SK-N-SH (cell line): ENCODE data around the gene PLA2G4B. TPM values are rescaled to one million over a fixed set of nuclear protein-coding genes. Genes with fewer than 3 reads are reported as not detected.

Experiments
- CTCF ChIA-PET: fragments of 300-600, 350-600 bp; formaldehyde crosslinking; extraction: SDS; loops from one replicate; lab custom pipeline; 2021; lab: Yijun Ruan, JAX
- POLR2A ChIA-PET: fragments of 350-600 bp; sonication (Branson Sonifier 250); formaldehyde crosslinking; extraction: SDS; loops from one replicate; lab custom pipeline; 2020; ENCODE audit warnings: antibody characterized with exemption, inconsistent platforms; lab: Yijun Ruan, JAX
- DNase-seq: peaks from one replicate; pipeline ENCODE4 v3.0.0; 2012
- H2AFZ ChIP-seq: fragments of 200-600 bp; sonication (generic); 2 replicates; pipeline ENCODE4 v1.8.1; 2016; ENCODE audit warnings: antibody characterized with exemption, mild to moderate bottlenecking, low read depth
- H3F3A ChIP-seq: fragments of 200-600 bp; sonication (generic); replicated peaks from 2 replicates; pipeline ENCODE3; 2016; ENCODE audit warnings: antibody characterized with exemption, mild to moderate bottlenecking; ENCODE audit not compliant: insufficient read depth
- H3K27ac ChIP-seq, 2 experiments: fragments of 200-500 bp in 1 of 2; fragments of 200-600 bp in 1 of 2; sonication (Bioruptor generic) in 1 of 2; sonication (generic), shearing (Covaris generic) in 1 of 2; 2 replicates each; pipeline versions ENCODE4 v1.5.1 to v1.6.1; 2014 to 2016; ENCODE audit warnings: low read depth in 2 of 2, inconsistent platforms in 1 of 2, low read length in 1 of 2, mild to moderate bottlenecking in 1 of 2, mixed read lengths in 1 of 2
- H3K27me3 ChIP-seq: fragments of 200-600 bp; sonication (generic), shearing (Covaris generic); 2 replicates; pipeline ENCODE4 v1.6.1; 2016; ENCODE audit warnings: mixed run types; ENCODE audit not compliant: insufficient read depth
- H3K36me3 ChIP-seq, 2 experiments: fragments of 200-500 bp in 1 of 2; fragments of 200-600 bp in 1 of 2; sonication (Bioruptor generic) in 1 of 2; sonication (generic) in 1 of 2; replicated peaks in 1 of 2; 2 replicates each; pipeline versions ENCODE3 to v1.5.1; 2014 to 2016; ENCODE audit warnings: low read length in 1 of 2, mild to moderate bottlenecking in 1 of 2; ENCODE audit not compliant: insufficient read depth in 2 of 2, control insufficient read depth in 1 of 2
- H3K4me1 ChIP-seq, 2 experiments: fragments of 200-500 bp in 1 of 2; fragments of 200-600 bp in 1 of 2; sonication (Bioruptor generic) in 1 of 2; sonication (generic), shearing (Covaris generic) in 1 of 2; 2 replicates each; pipeline versions ENCODE4 v1.5.1 to v1.6.1; 2014 to 2016; ENCODE audit warnings: low read depth in 1 of 2, low read length in 1 of 2, mixed run types in 1 of 2; ENCODE audit not compliant: insufficient read depth in 2 of 2, control insufficient read depth in 1 of 2
- H3K4me2 ChIP-seq: fragments of 200-600 bp; sonication (generic), shearing (Covaris generic); 2 replicates; pipeline ENCODE4 v1.6.1; 2017; ENCODE audit warnings: mixed run types
- H3K4me3 ChIP-seq, 2 experiments: fragments of 200-500 bp in 1 of 2; fragments of 200-600 bp in 1 of 2; sonication (Bioruptor generic) in 1 of 2; sonication (generic), shearing (Covaris generic) in 1 of 2; 2 replicates each; pipeline versions ENCODE4 v1.5.1 to v1.8.1; 2014 to 2016; ENCODE audit warnings: low read depth in 2 of 2, inconsistent platforms in 1 of 2, low read length in 1 of 2, mild to moderate bottlenecking in 1 of 2, mixed read lengths in 1 of 2, moderate library complexity in 1 of 2
- H3K79me2 ChIP-seq: fragments of 200-600 bp; sonication (generic); 2 replicates; pipeline ENCODE4 v1.8.1; 2017; ENCODE audit warnings: mild to moderate bottlenecking; ENCODE audit not compliant: insufficient read depth
- H3K9ac ChIP-seq: fragments of 200-600 bp; sonication (generic); 2 replicates; pipeline ENCODE4 v1.6.1; 2017; ENCODE audit warnings: mixed run types
- H3K9me2 ChIP-seq: fragments of 200-600 bp; sonication (generic); 2 replicates; pipeline ENCODE4 v1.6.1; 2017; ENCODE audit warnings: mixed run types
- H3K9me3 ChIP-seq: fragments of 200-600 bp; sonication (generic); 2 replicates; pipeline ENCODE4 v1.6.1; 2017; ENCODE audit warnings: mixed run types, mild to moderate bottlenecking, moderate library complexity
- H4K20me1 ChIP-seq: fragments of 200-600 bp; sonication (generic); 2 replicates; pipeline ENCODE4 v1.6.1; 2017; ENCODE audit warnings: mild to moderate bottlenecking, mixed run types; ENCODE audit not compliant: insufficient read depth
- CHD2 ChIP-seq: fragments of 150-350 bp; IDR thresholded peaks from 2 replicates; pipeline ENCODE4 v1.6.1; 2018; ENCODE audit warnings: low read length; ENCODE audit not compliant: partially characterized antibody
- CTCF ChIP-seq: fragments of 200-600 bp; sonication (generic); IDR thresholded peaks from 2 replicates; pipeline ENCODE4 v1.6.1; 2017; ENCODE audit warnings: antibody characterized with exemption, mild to moderate bottlenecking, moderate library complexity
- EP300 ChIP-seq, 2 experiments: IDR thresholded peaks; 2 replicates each; pipeline versions ENCODE4 v1.4.0 to v1.6.1; 2012; ENCODE audit warnings: borderline replicate concordance in 1 of 2, low read depth in 1 of 2, low read length in 1 of 2
- FOSL2 ChIP-seq: IDR thresholded peaks from 2 replicates; pipeline ENCODE4 v1.4.0; 2012; ENCODE audit warnings: low read depth, mild to moderate bottlenecking, moderate library complexity, borderline replicate concordance
- GABPA ChIP-seq: IDR thresholded peaks from 2 replicates; pipeline ENCODE4 v1.4.0; 2012; ENCODE audit warnings: low read depth, mild to moderate bottlenecking
- GATA2 ChIP-seq: sonication (generic); formaldehyde crosslinking; IDR thresholded peaks from 2 replicates; pipeline ENCODE4 v1.5.0; 2020; ENCODE audit warnings: mild to moderate bottlenecking, missing genetic modification reagents
- JUND ChIP-seq: IDR thresholded peaks from 2 replicates; pipeline ENCODE4 v1.4.0; 2012
- MEF2A ChIP-seq: IDR thresholded peaks from 2 replicates; pipeline ENCODE4 v1.4.0; 2012; ENCODE audit warnings: low read depth, borderline replicate concordance
- MXI1 ChIP-seq: IDR thresholded peaks from 2 replicates; pipeline ENCODE4 v1.6.1; 2012; ENCODE audit warnings: mild to moderate bottlenecking, low read depth, low read length, improper control_type of control experiment
- NFIC ChIP-seq: IDR thresholded peaks from 2 replicates; pipeline ENCODE4 v1.4.0; 2012; ENCODE audit warnings: borderline replicate concordance
- REST ChIP-seq: IDR thresholded peaks from 2 replicates; pipeline ENCODE4 v1.6.1; 2012; ENCODE audit warnings: mild to moderate bottlenecking, low read depth, low read length, moderate library complexity
- TEAD4 ChIP-seq: IDR thresholded peaks from 2 replicates; pipeline ENCODE4 v1.4.0; 2012; ENCODE audit warnings: mild to moderate bottlenecking, borderline replicate concordance; ENCODE audit not compliant: insufficient read depth
- YY1 ChIP-seq: IDR thresholded peaks from 2 replicates; pipeline ENCODE4 v1.4.0; 2012; ENCODE audit warnings: low read depth, mild to moderate bottlenecking
- ZBTB33 ChIP-seq: IDR thresholded peaks from 2 replicates; pipeline ENCODE4 v1.4.0; 2012; ENCODE audit warnings: low read depth, borderline replicate concordance
- WGBS: methylation state at CpG from one replicate; pipeline ENCODE4 v1.1.6; 2017; ENCODE audit warnings: low lambda C conversion rate; 5-methylcytosine and 5-hydroxymethylcytosine counted together
- polyA plus RNA-seq, 3 experiments: library from polyadenylated mRNA; depleted of rRNA; stranded (reverse); fragments of >200 nt; gene quantifications; 2 replicates each; pipeline ENCODE4 v1.2.3, GENCODE V29; 2012
- TF ChIP-seq, protein P1 (sequence below): IDR thresholded peaks from 2 replicates; pipeline ENCODE4 v1.4.0; 2012; ENCODE audit warnings: low read depth, borderline replicate concordance
- TF ChIP-seq, protein P2 (sequence below): IDR thresholded peaks from 2 replicates; pipeline ENCODE4 v1.4.0; 2012; ENCODE audit warnings: low read depth
- TF ChIP-seq, protein P3 (sequence below): fragments of 150-350 bp; IDR thresholded peaks from 2 replicates; pipeline ENCODE4 v1.6.1; 2017; ENCODE audit warnings: antibody characterized with exemption, low read length, low read depth, borderline replicate concordance

Gene PLA2G4B
- polyA plus RNA-seq, 1 of the 3 experiments (the other 2 are of a cell fraction): 5.3 TPM

DNA sequence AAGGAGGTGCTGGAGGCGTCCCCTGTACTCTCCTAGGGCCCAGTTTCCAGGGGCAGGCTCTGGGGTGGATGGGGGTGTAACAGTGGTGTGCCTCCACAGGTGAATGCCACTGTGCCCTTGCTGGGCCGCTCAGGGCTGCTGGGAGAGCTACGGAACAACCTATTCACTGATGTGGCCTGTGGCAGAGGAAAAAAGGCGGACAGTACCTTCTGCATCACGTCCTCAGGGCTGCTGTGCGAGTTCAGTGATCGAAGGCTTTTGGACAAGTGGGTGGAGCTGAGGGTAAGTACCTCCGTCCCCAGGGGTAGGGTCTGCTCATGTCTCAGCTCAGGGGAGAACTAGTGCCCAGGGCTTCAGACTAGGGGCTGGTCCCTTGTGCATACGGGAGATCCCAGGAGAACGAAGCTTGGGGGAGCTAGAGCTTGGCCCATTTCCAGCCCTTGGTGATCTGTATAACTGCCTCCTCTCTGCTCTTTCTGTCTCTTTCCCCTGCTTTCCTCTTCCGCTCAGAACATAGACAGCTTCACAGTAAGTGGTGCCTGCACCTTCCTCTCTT lies 25.7 kb upstream of the PLA2G4B start:
- POLR2A ChIA-PET: interaction anchor here (4.2 kb wide), 1 partner anchor 39 kb away, joined by 13 read pairs; the partner anchor contains the start of gene MAPKBP1
- H4K20me1 ChIP-seq: no peaks in the 10 kb centered on the region
- no peak overlapping the region for H3K9ac ChIP-seq
- no peaks in the 10 kb centered on the region for H3F3A ChIP-seq
- H3K9me2 ChIP-seq: no peaks in the 10 kb centered on the region
- no peak for DNase-seq
- TF ChIP-seq GABPA: no peak
- TF ChIP-seq GATA2 (CRISPR knock-in tag): no peak
- TF ChIP-seq, all 33 proteins: peak for 0
- Histone ChIP-seq H3K27me3 (no peaks in the 10 kb centered on the region), H3K79me2 (no peaks in the 10 kb centered on the region), H3K9me3 (no peaks in the 10 kb centered on the region), H3K4me1 (no peaks in the 10 kb centered on the region), H3K4me2 (no peak overlapping the region), H3K4me3 (no peak overlapping the region), H3K36me3 (peaks cover 0 to 40% of the 10 kb centered on the region in 2 experiments), H2AFZ (no peak overlapping the region), H3K27ac (no peak overlapping the region)
- CTCF ChIA-PET: interaction anchor here (0.6 to 5.3 kb wide), 22 partner anchors 11 to 347 kb away, joined by 3 to 114 read pairs (median 14); partner anchors contain the start of gene MAPKBP1
- 97% methylated on average over 6 of the region's 11 CpGs for WGBS

DNA sequence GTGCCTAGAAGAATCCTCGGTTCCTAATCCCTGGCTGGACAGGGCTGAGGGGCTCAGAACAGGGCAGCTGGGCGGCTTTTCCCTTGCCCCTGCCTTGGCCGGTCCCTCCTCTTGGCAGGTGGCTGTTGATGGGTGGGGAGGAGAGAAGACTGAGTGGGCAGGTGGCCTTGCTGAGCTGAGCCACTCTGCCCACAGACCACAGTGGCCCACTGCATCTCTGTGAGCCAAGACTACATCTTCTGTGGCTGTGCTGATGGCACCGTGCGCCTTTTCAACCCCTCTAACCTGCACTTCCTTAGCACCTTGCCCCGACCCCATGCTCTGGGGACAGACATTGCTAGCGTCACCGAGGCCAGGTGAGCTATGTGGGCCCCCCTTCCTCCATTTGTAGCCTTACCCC lies 25.2 kb upstream of the PLA2G4B start:
- ChIA-PET POLR2A (interaction anchor here (4.2 kb wide), 1 partner anchor 40 kb away, joined by 13 read pairs; the partner anchor contains the start of gene MAPKBP1), CTCF (interaction anchor here (0.7 to 5.3 kb wide), 10 partner anchors 10 to 347 kb away, joined by 3 to 114 read pairs (median 34); partner anchors contain the start of gene MAPKBP1)
- Histone ChIP-seq H3K79me2 (no peaks in the 10 kb centered on the region), H3K27ac (no peak overlapping the region), H2AFZ (no peak overlapping the region), H3K27me3 (no peaks in the 10 kb centered on the region), H3K36me3 (peaks cover 0 to 45% of the 10 kb centered on the region in 2 experiments), H3K9me3 (no peaks in the 10 kb centered on the region), H3K4me3 (no peak overlapping the region), H3K9me2 (no peaks in the 10 kb centered on the region), H3K4me1 (no peaks in the 10 kb centered on the region), H4K20me1 (no peaks in the 10 kb centered on the region), H3K9ac (no peak overlapping the region), H3F3A (no peaks in the 10 kb centered on the region), H3K4me2 (no peak overlapping the region)
- 92% methylated on average over 8 of the region's 8 CpGs for WGBS
- DNase-seq: no peak
- TF ChIP-seq TEAD4 (no peak), CHD2 (no peak), ZBTB33 (no peak), EP300 (IDR thresholded peaks at IDR 0.05; ENCODE audit: borderline replicate concordance in 1 of 2, low read depth in 1 of 2, low read length in 1 of 2) (no peak), YY1 (no peak), FOSL2 (no peak), JUND (no peak), CTCF (no peak), MXI1 (no peak), MEF2A (no peak), NFIC (no peak), REST (no peak)
- TF ChIP-seq, protein P1, sequence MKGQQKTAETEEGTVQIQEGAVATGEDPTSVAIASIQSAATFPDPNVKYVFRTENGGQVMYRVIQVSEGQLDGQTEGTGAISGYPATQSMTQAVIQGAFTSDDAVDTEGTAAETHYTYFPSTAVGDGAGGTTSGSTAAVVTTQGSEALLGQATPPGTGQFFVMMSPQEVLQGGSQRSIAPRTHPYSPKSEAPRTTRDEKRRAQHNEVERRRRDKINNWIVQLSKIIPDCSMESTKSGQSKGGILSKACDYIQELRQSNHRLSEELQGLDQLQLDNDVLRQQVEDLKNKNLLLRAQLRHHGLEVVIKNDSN: no peak
- TF ChIP-seq, protein P2, sequence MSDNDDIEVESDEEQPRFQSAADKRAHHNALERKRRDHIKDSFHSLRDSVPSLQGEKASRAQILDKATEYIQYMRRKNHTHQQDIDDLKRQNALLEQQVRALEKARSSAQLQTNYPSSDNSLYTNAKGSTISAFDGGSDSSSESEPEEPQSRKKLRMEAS: no peak
- TF ChIP-seq, protein P3, sequence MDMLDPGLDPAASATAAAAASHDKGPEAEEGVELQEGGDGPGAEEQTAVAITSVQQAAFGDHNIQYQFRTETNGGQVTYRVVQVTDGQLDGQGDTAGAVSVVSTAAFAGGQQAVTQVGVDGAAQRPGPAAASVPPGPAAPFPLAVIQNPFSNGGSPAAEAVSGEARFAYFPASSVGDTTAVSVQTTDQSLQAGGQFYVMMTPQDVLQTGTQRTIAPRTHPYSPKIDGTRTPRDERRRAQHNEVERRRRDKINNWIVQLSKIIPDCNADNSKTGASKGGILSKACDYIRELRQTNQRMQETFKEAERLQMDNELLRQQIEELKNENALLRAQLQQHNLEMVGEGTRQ: no peak
